Breast epithelium (tissue), 3 donors: Measurements from ENCODE around the gene PLXNA4.

Experiments used
- CTCF ChIP-seq, 3 donors: fragments of 450-650 bp; IDR thresholded peaks; one replicate each; pipeline ENCODE4 v1.5.1; 2016 to 2017; ENCODE audit warnings: antibody characterized with exemption in 3 of 3, mild to moderate bottlenecking in 3 of 3, moderate library complexity in 3 of 3
- POLR2A ChIP-seq: fragments of 450-650 bp; IDR thresholded peaks from one replicate; pipeline ENCODE4 v1.6.1; 2016; ENCODE audit warnings: antibody characterized with exemption, mild to moderate bottlenecking, moderate library complexity
- POLR2AphosphoS5 ChIP-seq, 3 donors: sonication (generic); formaldehyde crosslinking; IDR thresholded peaks; one replicate each; pipeline ENCODE4 v1.6.1; 2017; ENCODE audit warnings: antibody characterized with exemption in 3 of 3

- TF ChIP-seq CTCF (IDR thresholded peaks at IDR 0.05) (no peak), POLR2A (no peak), POLR2AphosphoS5 (IDR thresholded peaks at IDR 0.05) (no peak)
These were observed 450.2 kb downstream of the PLXNA4 start for GRCh38 chr7:132125872-132126595.
